SJCRH30 (cell line): Measurements from ENCODE around the gene PHF11. TPM values are rescaled to one million over a fixed set of nuclear protein-coding genes. Genes with fewer than 3 reads are reported as not detected.

ENCODE experiments used
- DNase-seq, 2 experiments: peaks; one replicate each; pipeline ENCODE4 v3.0.0-alpha.2; 2015 to 2020
- H3K27ac ChIP-seq: fragments of 250-450 bp; sonication (Bioruptor Pico); 2 replicates; pipeline ENCODE4 v1.5.1; 2020; ENCODE audit warnings: mild to moderate bottlenecking, moderate library complexity
- H3K27me3 ChIP-seq: fragments of 250-450 bp; sonication (Bioruptor Pico); 2 replicates; pipeline ENCODE4 v1.5.1; 2020; ENCODE audit warnings: mild to moderate bottlenecking, moderate library complexity
- H3K36me3 ChIP-seq: fragments of 250-450 bp; sonication (Bioruptor Pico); 2 replicates; pipeline ENCODE4 v1.5.1; 2020; ENCODE audit warnings: mild to moderate bottlenecking, moderate library complexity
- H3K4me1 ChIP-seq: fragments of 250-450 bp; sonication (Bioruptor Pico); 2 replicates; pipeline ENCODE4 v1.5.1; 2020; ENCODE audit warnings: mild to moderate bottlenecking, moderate library complexity
- H3K4me3 ChIP-seq: fragments of 250-450 bp; sonication (Bioruptor Pico); 2 replicates; pipeline ENCODE4 v1.5.1; 2020; ENCODE audit warnings: mild to moderate bottlenecking, moderate library complexity
- H3K9me3 ChIP-seq: fragments of 250-450 bp; sonication (Bioruptor Pico); replicated peaks from 2 replicates; pipeline ENCODE4 v1.5.1; 2020; ENCODE audit warnings: mild to moderate bottlenecking, moderate library complexity
- total RNA-seq: library from RNA; depleted of rRNA; stranded (reverse); fragments of >200 nt; shearing (Covaris generic); gene quantifications from 2 replicates; pipeline ENCODE4 v1.2.3, GENCODE V29; 2014; rRNA removed

The PHF11 gene
- total RNA-seq = not detected in 2 replicates

GRCh38 chr13:49495783-49496762 is at the start of gene PHF11:
Gene PHF11 (plus strand): TSS chr13:49495953. CDS start chr13:49496002, 49 bp downstream.
- Histone ChIP-seq H3K9me3 (no peaks in the 10 kb centered on the region), H3K36me3 (0 out of 2 replicates have a peak, but pooled peaks cover 3% of the 10 kb centered on the region), H3K27ac (no peak within 1 kb of the TSS), H3K4me3 (no peak within 1 kb of the TSS), H3K4me1 (peaks cover 14% of the 10 kb centered on the region), H3K27me3 (no peaks in the 10 kb centered on the region)
- no peak for DNase-seq

- Histone ChIP-seq H3K36me3 (no peaks in the 10 kb centered on the region), H3K4me1 (no peaks in the 10 kb centered on the region), H3K27ac (peak overlapping the region; percentile 93; the same call in 1 of the 2 replicates), H3K27me3 (no peaks in the 10 kb centered on the region), H3K4me3 (peak overlapping the region; percentile 74), H3K9me3 (no peaks in the 10 kb centered on the region)
- no peak for DNase-seq
Observed at GRCh38 chr13:49446473-49446872, 49.3 kb upstream of the PHF11 start.

- H3K9me3 ChIP-seq = no peaks in the 10 kb centered on the region
- H3K4me1 ChIP-seq = no peaks in the 10 kb centered on the region
- H3K4me3 ChIP-seq = no peak overlapping the region
- DNase-seq = no peak
- no peaks in the 10 kb centered on the region for H3K27me3 ChIP-seq
- no peaks in the 10 kb centered on the region for H3K36me3 ChIP-seq
- H3K27ac ChIP-seq = no peak overlapping the region
Observed at GRCh38 chr13:49448753-49449152, 47.0 kb upstream of the PHF11 start.

GRCh38 chr13:49450105-49450819 is 45.5 kb upstream of the PHF11 start:
- no peak for DNase-seq
- Histone ChIP-seq H3K4me3 (no peak overlapping the region), H3K9me3 (no peaks in the 10 kb centered on the region), H3K27me3 (no peaks in the 10 kb centered on the region), H3K4me1 (no peaks in the 10 kb centered on the region), H3K27ac (no peak overlapping the region), H3K36me3 (no peaks in the 10 kb centered on the region)

- DNase-seq = no peak
- Histone ChIP-seq H3K27ac (no peak overlapping the region), H3K4me1 (no peaks in the 10 kb centered on the region), H3K36me3 (no peaks in the 10 kb centered on the region), H3K4me3 (no peak overlapping the region), H3K9me3 (no peaks in the 10 kb centered on the region), H3K27me3 (no peaks in the 10 kb centered on the region)
Observed at GRCh38 chr13:49452725-49453457, 42.9 kb upstream of the PHF11 start.

GRCh38 chr13:49453465-49453864 is 42.3 kb upstream of the PHF11 start:
- H3K4me1 ChIP-seq = no peaks in the 10 kb centered on the region
- no peak overlapping the region for H3K4me3 ChIP-seq
- 0 out of 2 replicates have a peak, but pooled peaks cover 2% of the 10 kb centered on the region for H3K36me3 ChIP-seq
- no peaks in the 10 kb centered on the region for H3K27me3 ChIP-seq
- H3K27ac ChIP-seq = no peak overlapping the region
- no peak for DNase-seq
- H3K9me3 ChIP-seq = no peaks in the 10 kb centered on the region

GRCh38 chr13:49454388-49455006 is 41.3 kb upstream of the PHF11 start:
- Histone ChIP-seq H3K4me3 (no peak overlapping the region), H3K4me1 (no peaks in the 10 kb centered on the region), H3K36me3 (0 out of 2 replicates have a peak, but pooled peaks cover 2% of the 10 kb centered on the region), H3K27ac (no peak overlapping the region), H3K27me3 (no peaks in the 10 kb centered on the region), H3K9me3 (no peaks in the 10 kb centered on the region)
- no peak for DNase-seq

- no peak for DNase-seq
- Histone ChIP-seq H3K36me3 (0 out of 2 replicates have a peak, but pooled peaks cover 2% of the 10 kb centered on the region), H3K9me3 (no peaks in the 10 kb centered on the region), H3K4me3 (no peak overlapping the region), H3K27ac (no peak overlapping the region), H3K4me1 (no peaks in the 10 kb centered on the region), H3K27me3 (no peaks in the 10 kb centered on the region)
Observed at GRCh38 chr13:49455007-49455398, 40.8 kb upstream of the PHF11 start.

- H3K9me3 ChIP-seq = no peaks in the 10 kb centered on the region
- H3K27me3 ChIP-seq = no peaks in the 10 kb centered on the region
- no peak overlapping the region for H3K4me3 ChIP-seq
- no peak overlapping the region for H3K27ac ChIP-seq
- H3K4me1 ChIP-seq = no peaks in the 10 kb centered on the region
- no peak for DNase-seq
- H3K36me3 ChIP-seq = peaks cover 2% of the 10 kb centered on the region
Observed at GRCh38 chr13:49456156-49456555, 39.6 kb upstream of the PHF11 start.

- DNase-seq = no peak
- H3K27ac ChIP-seq = no peak overlapping the region
Observed at GRCh38 chr13:49457221-49457620, 38.5 kb upstream of the PHF11 start.

GRCh38 chr13:49459580-49459979 is 36.2 kb upstream of the PHF11 start:
- no peak for DNase-seq
- no peaks in the 10 kb centered on the region for H3K27me3 ChIP-seq
- H3K9me3 ChIP-seq = no peaks in the 10 kb centered on the region
- no peaks in the 10 kb centered on the region for H3K4me1 ChIP-seq
- no peak overlapping the region for H3K27ac ChIP-seq
- H3K4me3 ChIP-seq = no peak overlapping the region
- peaks cover 21% of the 10 kb centered on the region for H3K36me3 ChIP-seq

More at GRCh38 chr13:49457221-49457620, 38.5 kb upstream of the PHF11 start:
- Histone ChIP-seq H3K4me3 (no peak overlapping the region), H3K4me1 (no peaks in the 10 kb centered on the region), H3K36me3 (peaks cover 7% of the 10 kb centered on the region), H3K9me3 (no peaks in the 10 kb centered on the region), H3K27me3 (no peaks in the 10 kb centered on the region)

GRCh38 chr13:49464085-49464484 is 31.7 kb upstream of the PHF11 start:
- Histone ChIP-seq H3K27me3 (no peaks in the 10 kb centered on the region), H3K9me3 (no peaks in the 10 kb centered on the region), H3K4me3 (no peak overlapping the region), H3K4me1 (no peaks in the 10 kb centered on the region), H3K27ac (no peak overlapping the region), H3K36me3 (peaks cover 30% of the 10 kb centered on the region)
- DNase-seq = no peak

- no peak overlapping the region for H3K4me3 ChIP-seq
- H3K27me3 ChIP-seq = no peaks in the 10 kb centered on the region
- H3K27ac ChIP-seq = no peak overlapping the region
- no peaks in the 10 kb centered on the region for H3K4me1 ChIP-seq
- peaks cover 30% of the 10 kb centered on the region for H3K36me3 ChIP-seq
- no peaks in the 10 kb centered on the region for H3K9me3 ChIP-seq
- DNase-seq = no peak
Observed at GRCh38 chr13:49464621-49465325, 31.0 kb upstream of the PHF11 start.
